Prostate gland (tissue), 2 donors: ENCODE data around the gene DNLZ. TPM values are rescaled to one million over a fixed set of nuclear protein-coding genes. Genes with fewer than 3 reads are reported as not detected.

Experiments used
- DNase-seq: peaks from one replicate; pipeline ENCODE4 v3.0.0-alpha.2; 2019; ENCODE audit warnings: low spot score
- H3K27ac ChIP-seq, 2 donors: fragments of 200-600 bp; sonication (generic); 2 replicates each; pipeline ENCODE4 v1.5.1; 2017 to 2019
- H3K27me3 ChIP-seq: fragments of 200-600 bp; sonication (generic); replicated peaks from 2 replicates; pipeline ENCODE4 v1.5.1; 2019; ENCODE audit not compliant: insufficient read depth
- H3K36me3 ChIP-seq, 2 donors: fragments of 200-600 bp; sonication (generic); 1 replicate in 1 of 2; 2 replicates in 1 of 2; pipeline versions ENCODE4 v1.5.1 to v1.8.1; 2017 to 2019
- H3K4me1 ChIP-seq: fragments of 200-600 bp; sonication (generic); replicated peaks from 2 replicates; pipeline ENCODE4 v1.5.1; 2019
- H3K4me3 ChIP-seq, 2 donors: fragments of 200-600 bp; sonication (generic); 2 replicates each; pipeline ENCODE4 v1.5.1; 2017 to 2019
- H3K9me3 ChIP-seq: fragments of 200-600 bp; sonication (generic); 2 replicates; pipeline ENCODE4 v1.5.1; 2017
- CTCF ChIP-seq, 4 experiments: fragments of 200-600 bp in 2 of 4; fragments of 450-650 bp in 2 of 4; sonication (generic) in 2 of 4; IDR thresholded peaks; 1 replicate in 3 of 4; 2 replicates in 1 of 4; pipeline ENCODE4 v1.5.1; 2016 to 2019; ENCODE audit warnings: antibody characterized with exemption in 4 of 4, mild to moderate bottlenecking in 2 of 4, moderate library complexity in 2 of 4
- POLR2A ChIP-seq: fragments of 450-650 bp; IDR thresholded peaks from one replicate; pipeline ENCODE4 v1.6.1; 2016; ENCODE audit warnings: antibody characterized with exemption, mild to moderate bottlenecking
- POLR2AphosphoS5 ChIP-seq: sonication (generic); formaldehyde crosslinking; IDR thresholded peaks from one replicate; pipeline ENCODE4 v1.6.1; 2017; ENCODE audit warnings: antibody characterized with exemption
- WGBS: methylation state at CpG from one replicate; pipeline ENCODE4 v1.1.5; 2018; 5-methylcytosine and 5-hydroxymethylcytosine counted together
- intact Hi-C: fragments of 100-400 bp; cut with DNase I; formaldehyde crosslinking; loops from one replicate; pipeline ENCODE4 v1.14.2; 2022
- total RNA-seq, 2 donors: library from RNA; depleted of rRNA; stranded (reverse); fragments of >200 nt; gene quantifications; one replicate each; pipeline ENCODE4 v1.1.0, GENCODE V29; 2016

DNLZ gene
- total RNA-seq, 2 donors from 2014 or later: 37.6 to 64.3 TPM

- no peak for DNase-seq
- H3K4me1 ChIP-seq: peaks cover 3% of the 10 kb centered on the region
- no peak overlapping the region for H3K27ac ChIP-seq
- TF ChIP-seq POLR2A: no peak
- TF ChIP-seq CTCF (IDR thresholded peaks at IDR 0.05): no peak
- TF ChIP-seq POLR2AphosphoS5: no peak
- H3K4me3 ChIP-seq: no peak overlapping the region
- WGBS: 92% methylated on average over 32 of the region's 32 CpGs
- intact Hi-C loops: no loop called here
- H3K9me3 ChIP-seq: no peaks in the 10 kb centered on the region
- no peaks in the 10 kb centered on the region for H3K36me3 ChIP-seq
- H3K27me3 ChIP-seq: no peaks in the 10 kb centered on the region
These were observed 40.6 kb upstream of the DNLZ start for GRCh38 chr9:136403915-136404800.

- no peak for DNase-seq
- Histone ChIP-seq H3K4me3 (no peak overlapping the region), H3K4me1 (peaks cover 4% of the 10 kb centered on the region), H3K9me3 (no peaks in the 10 kb centered on the region), H3K36me3 (no peaks in the 10 kb centered on the region), H3K27me3 (no peaks in the 10 kb centered on the region), H3K27ac (no peak overlapping the region)
- WGBS: 92% methylated on average over 5 of the region's 5 CpGs
- no peak for TF ChIP-seq POLR2A
- TF ChIP-seq CTCF (IDR thresholded peaks at IDR 0.05): no peak
- TF ChIP-seq POLR2AphosphoS5: no peak
- intact Hi-C loops: no loop called here
These were observed 40.0 kb upstream of the DNLZ start for GRCh38 chr9:136403538-136403914.

- no peak for TF ChIP-seq POLR2A
- no peak for TF ChIP-seq CTCF (IDR thresholded peaks at IDR 0.05)
- TF ChIP-seq POLR2AphosphoS5: no peak
- intact Hi-C loops: no loop called here
- no peaks in the 10 kb centered on the region for H3K27me3 ChIP-seq
These were observed 38.5 kb upstream of the DNLZ start for GRCh38 chr9:136402067-136402466.

GRCh38 chr9:136401173-136401922 lies 37.8 kb upstream of the DNLZ start:
- H3K4me3 ChIP-seq: no peak overlapping the region
- WGBS: 94% methylated on average over 18 of the region's 18 CpGs

More at GRCh38 chr9:136402067-136402466, 38.5 kb upstream of the DNLZ start:
- no peak for DNase-seq
- 78% methylated on average over 13 of the region's 13 CpGs for WGBS
- Histone ChIP-seq H3K9me3 (no peaks in the 10 kb centered on the region), H3K27ac (no peak overlapping the region), H3K4me3 (no peak overlapping the region), H3K4me1 (peaks cover 4% of the 10 kb centered on the region), H3K36me3 (no peaks in the 10 kb centered on the region)

More at GRCh38 chr9:136401173-136401922, 37.8 kb upstream of the DNLZ start:
- H3K27ac ChIP-seq: no peak overlapping the region
- H3K4me1 ChIP-seq: peaks cover 4% of the 10 kb centered on the region
- TF ChIP-seq CTCF (IDR thresholded peaks at IDR 0.05) (no peak), POLR2AphosphoS5 (no peak), POLR2A (no peak)
- no peaks in the 10 kb centered on the region for H3K27me3 ChIP-seq
- no peaks in the 10 kb centered on the region for H3K36me3 ChIP-seq
- no peak for DNase-seq
- intact Hi-C loops: no loop called here
- no peaks in the 10 kb centered on the region for H3K9me3 ChIP-seq
